HG03095 (cell line): ENCODE data around the gene TMPRSS9.
A peak's percentile ranks its signal among the peaks of the same experiment; 100 is the strongest.

ENCODE experiments used
- ATAC-seq: cut with Tn5 transposase; IDR thresholded peaks from one replicate; pipeline ENCODE4 v1.9.1; 2021; ENCODE audit warnings: moderate library complexity; ENCODE audit not compliant: unreplicated experiment

Gene TMPRSS9

DNA sequence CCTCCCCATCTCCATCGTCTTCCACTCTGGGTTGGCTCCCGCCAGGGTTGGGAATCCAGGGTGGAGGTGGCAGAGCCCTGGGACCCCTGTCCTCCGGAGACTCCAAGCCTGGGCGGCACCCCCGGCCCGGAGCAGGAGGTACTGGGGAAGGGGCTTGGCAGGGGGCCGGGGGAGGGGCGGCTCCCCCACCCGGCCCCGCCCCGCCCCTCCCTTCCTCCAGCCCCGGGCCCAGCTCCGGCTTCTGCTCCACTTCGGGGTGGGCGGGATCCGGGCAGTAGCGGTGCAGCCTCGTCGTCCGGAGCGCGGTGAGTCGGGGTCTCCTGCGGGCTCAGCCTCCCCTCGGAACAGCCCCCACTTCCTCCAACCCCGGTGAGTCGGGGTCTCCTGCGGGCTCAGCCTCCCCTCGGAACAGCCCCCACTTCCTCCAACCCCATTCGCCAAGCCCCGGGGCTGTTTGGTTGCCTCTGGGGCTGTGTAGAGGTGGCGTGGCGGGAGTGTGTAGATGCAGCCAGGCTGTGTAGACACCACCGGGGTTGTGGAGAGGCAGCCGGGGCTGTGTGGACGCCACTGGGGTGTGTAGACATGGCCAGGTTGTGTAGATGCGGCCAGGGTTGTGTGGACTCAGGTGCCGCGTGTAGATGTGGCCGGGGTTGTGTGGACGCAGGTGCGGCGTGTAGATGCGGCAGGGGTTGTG lies at the start of gene TMPRSS9:
Gene TMPRSS9, plus strand, starts transcription at position 274 of the 694 bp plus-strand sequence. CDS start 29,521 bp downstream, outside the sequence.
- ATAC-seq: no peak

DNA sequence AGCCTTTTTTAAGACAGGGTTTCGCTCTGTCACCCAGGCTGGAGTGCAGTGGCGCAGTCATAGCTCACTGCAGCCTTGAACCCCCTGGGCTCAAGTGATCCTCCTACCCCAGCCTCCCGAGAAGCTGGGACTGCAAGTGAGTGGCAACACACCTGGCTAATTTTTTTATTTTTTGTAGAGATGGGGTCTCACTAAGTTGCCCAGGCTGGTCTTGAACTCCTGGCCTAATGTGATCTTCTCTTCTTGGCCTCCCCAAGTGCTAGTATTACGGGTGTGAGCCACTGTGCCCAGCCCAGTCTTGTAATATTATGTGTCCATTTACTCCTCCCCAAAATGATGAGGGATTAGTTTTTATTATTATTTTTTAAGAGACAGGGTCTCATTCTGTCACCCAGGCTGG lies 49.0 kb upstream of the TMPRSS9 start:
- no peak for ATAC-seq

DNA sequence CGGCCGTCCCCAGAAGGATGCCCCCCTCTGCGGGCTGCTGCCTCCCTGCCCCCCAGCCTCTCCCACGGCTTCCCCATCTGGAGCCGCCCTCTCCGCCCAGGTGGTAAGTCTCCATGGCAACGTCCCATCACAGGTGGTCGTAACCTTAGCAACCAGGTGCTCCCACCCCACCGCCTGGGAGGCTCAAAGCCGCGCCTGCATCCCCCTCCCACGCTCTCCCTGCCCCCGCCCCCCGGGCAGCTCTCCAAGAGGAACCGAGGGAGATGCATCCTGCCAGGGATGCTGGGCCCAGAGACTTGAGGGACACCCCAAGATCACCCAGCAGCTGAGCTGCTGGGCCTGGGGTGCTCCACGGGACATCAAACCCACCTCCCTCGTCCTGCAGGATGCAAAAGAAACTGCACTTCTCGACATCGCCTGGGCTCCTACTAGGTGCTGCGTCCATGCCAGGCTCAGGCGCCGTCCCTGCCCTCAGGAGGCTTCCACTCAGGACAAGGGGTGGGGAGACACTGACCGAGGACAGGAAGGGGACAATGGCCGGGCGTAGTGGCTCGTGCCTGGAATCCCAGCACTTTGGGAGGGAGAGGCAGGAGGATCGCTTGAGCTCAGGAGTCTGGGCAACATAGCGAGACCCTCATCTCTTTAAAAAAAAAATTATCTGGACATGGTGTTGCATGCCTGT lies 47.1 kb upstream of the TMPRSS9 start:
- no peak for ATAC-seq

DNA sequence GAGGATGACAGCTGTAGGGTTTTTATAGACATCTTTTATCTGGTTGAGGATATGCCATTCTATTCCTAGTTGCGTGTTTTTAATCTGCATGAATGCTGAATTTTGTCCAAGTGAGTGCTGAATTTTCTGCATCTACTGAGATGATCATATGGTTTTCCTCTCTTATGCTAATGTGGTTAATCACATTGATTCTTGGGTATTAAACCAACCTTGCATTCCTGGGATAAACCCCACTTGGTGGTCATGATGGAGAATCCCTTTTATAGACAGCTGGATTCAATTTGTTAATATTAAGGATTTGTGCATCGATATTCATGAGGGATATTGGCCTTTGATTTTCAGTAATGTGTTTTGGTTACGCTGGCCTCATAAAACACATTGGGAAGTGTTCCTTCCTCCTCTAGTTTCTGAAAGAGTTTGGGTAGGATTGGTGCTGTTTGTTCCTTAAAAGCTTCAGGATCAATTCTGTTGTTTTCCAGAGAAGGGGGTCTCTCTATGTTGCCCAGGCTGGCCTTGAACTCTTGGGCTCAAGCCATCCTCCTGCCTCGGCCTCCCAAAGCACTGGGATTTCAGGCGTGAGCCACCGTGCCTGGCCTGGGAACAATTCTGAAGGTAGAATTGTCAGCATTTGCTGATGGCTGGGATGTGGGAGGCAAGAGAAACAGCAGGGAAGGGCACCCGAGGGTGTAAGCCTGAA lies 44.8 kb upstream of the TMPRSS9 start:
- ATAC-seq: no peak

DNA sequence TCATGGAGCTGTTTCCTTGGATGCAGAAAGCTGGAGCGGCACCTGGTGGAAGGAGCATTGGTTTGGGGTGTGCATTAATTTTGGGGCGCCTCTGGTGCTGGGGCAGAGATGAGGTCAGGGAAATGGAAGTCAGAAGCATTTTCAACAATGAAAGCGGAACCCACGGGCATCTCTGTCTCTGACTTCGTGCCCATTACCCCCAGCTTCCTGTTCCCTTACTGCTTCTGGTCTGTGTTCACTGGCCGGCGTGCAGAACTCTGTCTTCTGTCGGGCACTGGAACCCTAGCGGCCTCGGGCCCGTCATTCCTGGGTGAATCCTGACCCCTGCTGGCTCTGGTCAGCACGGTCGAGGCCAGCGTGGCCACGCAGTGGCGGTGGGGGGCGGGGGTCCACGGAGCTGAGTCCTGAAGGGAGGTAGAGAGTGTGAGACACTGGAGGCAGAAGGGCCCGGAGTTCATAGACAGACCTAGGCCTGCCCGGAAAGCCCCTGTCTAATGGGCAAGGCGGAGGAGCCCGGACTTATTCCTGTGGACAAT lies 44.2 kb upstream of the TMPRSS9 start:
- ATAC-seq: no peak

DNA sequence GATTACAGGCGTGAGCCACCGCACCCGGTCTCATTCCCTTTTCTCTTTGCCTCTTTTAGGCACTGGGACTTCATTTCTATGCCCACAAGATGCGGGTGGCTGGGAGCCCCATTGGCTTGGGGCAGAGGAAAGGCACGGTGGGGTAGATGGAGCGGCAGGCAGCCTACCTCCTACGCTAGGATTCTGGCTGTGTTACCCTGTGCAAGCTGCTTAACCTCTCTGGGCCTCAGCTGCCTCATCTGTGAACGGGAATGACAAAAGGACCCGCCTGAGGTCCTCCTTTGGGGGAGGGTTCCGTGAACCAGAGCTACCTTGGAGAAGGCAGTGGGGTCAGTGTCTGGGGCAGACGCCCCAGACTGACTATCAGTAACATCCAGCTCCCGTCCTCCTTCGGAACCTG lies 42.8 kb upstream of the TMPRSS9 start:
- ATAC-seq: no peak

DNA sequence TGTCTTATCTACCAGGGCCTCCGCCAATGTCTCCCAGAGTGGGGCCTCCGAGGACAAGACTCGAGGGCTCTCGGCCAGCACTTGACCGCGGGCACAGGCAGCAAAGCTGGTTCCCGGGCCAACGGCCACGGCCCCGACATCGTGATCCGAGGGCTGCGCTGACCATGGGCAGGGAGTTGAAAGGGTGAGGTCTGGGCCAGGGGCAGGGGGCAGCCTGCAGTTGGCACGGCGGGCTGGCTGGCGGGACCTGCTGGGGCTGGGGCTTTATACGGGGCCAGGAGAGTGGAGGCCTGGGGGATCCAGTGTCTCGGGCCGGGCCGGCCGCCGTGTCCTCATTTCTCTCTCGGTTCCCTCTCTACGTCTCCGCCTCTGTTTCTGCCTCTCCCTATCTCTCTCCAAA lies 42.3 kb upstream of the TMPRSS9 start:
- no peak for ATAC-seq

DNA sequence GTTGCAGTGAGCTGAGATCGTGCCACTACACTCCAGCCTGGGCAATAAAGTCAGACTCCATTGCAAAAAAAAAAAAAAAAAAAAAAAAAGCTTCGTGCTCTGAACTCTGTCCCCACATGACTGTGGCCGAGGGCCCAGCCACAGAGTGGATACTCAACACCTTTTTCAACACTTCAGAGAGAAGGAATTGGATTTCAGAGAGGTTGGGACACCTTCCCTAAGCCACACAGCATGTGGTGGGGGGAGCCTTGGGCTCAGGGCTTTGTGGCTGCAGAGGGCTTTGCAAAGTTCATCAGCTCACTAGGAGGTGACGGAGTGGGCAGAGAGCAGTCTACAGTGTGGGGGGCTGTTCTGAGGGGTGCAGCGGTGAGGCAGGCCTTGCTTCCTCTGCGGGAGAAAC lies 41.1 kb upstream of the TMPRSS9 start:
- no peak for ATAC-seq

DNA sequence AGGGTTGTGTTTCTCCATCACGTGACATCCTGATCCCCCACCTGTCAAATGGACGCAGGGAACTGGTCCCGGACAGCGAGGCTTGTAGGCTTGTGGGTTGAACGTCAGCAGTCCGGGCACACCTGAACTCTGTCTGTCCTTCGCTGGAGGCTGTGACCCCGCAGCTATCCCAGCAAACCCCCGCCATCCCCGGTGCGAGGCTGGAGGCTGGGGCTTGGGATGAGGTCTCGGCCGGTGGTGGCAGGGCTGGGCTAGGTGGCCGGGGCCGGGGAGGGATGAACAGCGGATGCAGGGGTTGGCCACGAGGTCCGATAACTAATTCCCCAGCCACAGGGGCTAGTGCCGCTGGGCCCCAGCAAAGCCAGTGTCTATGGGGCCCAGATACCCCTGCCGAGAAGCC lies 40.5 kb upstream of the TMPRSS9 start:
- no peak for ATAC-seq

DNA sequence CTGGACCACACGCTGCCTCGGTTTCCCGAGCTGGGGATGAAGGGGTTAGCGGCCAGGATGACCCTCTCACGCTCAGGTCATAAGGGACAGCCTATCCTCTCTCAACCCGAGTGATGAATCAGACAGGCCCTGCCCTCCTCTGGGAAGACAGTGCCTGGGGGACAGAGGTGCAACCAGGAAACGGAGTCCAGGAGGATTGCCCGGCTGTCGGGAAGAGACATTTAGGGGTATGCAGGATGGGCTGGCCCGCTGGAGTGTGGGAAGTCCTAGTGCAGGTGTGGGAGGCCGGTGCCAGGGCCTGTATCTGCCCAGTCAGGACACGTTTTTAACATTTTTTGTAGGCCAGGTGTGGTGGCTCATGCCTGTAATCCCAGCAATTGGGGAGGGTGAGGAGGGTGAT lies 40.0 kb upstream of the TMPRSS9 start:
- no peak for ATAC-seq

DNA sequence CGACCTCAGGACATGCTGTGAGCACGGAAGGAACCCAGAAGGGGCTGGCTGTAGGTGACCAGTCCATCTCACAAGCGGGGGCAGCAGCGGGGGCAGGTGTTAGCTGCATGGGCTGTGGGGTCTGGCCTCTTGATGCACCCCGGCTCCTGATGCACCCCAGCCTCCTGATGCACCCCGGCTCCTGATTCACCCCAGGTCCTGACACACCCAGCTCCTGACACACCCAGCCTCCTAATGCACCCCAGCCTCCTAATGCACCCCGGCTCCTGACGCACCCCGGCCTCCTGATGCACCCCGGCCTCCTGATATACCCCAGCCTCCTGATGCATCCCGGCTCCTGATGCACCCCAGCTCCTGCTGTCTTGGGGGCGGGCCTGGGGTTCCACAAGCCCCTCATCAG lies 39.1 kb upstream of the TMPRSS9 start:
- no peak for ATAC-seq

DNA sequence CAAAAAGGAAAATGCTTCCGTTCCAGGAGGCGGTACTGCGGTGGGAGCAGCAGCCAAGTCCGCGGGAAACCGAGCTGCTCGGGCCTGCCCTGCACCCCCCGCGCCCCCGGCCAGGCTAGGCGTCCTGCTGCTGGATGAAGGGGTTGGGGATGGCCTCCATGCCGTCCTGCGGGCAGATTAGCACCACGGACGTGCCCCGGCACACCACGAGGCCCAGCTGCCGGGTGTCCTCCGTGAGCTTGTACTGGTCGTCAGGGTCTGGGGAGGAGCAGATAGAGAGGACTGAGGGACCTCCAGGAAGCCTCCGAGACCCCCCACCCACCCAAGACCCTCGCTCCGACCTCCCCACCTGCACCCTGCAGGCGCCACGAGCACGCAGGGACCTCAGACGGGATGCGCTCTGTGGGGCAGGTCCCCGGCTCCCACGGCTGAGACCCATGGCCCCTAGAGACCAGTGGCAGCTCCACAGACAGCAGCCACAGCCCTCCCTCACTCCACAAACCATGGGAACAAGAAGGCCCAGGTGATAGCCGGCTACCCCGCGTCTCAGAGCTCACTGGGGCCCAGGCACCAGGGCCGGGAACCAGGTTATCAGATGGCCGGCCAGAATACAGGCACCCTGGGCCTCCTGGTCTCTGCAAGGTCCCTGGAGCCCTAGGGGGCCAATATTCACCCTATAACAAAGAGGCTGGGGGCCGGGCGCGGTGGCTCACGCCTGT lies 38.3 kb upstream of the TMPRSS9 start:
- ATAC-seq: no peak

DNA sequence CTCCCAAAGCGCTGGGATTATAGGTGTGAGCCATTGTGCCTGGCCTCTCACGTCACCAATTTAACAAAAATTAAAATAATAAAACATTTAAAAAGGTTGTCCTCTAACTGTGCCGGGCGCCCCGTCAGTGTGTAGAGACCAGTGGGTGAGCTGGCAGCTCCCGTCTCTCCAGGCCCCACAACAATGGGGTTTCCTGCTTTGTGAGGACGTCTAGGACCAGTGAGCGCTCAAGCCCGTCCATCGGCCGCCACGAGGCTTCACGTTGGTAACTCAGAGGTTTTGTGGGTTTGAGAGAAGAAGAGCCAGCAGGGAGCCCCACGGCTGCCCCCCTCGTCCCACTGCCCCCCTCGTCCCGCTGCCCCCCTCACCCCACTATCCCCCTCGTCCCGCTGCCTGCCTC lies 36.4 kb upstream of the TMPRSS9 start:
- no peak for ATAC-seq

DNA sequence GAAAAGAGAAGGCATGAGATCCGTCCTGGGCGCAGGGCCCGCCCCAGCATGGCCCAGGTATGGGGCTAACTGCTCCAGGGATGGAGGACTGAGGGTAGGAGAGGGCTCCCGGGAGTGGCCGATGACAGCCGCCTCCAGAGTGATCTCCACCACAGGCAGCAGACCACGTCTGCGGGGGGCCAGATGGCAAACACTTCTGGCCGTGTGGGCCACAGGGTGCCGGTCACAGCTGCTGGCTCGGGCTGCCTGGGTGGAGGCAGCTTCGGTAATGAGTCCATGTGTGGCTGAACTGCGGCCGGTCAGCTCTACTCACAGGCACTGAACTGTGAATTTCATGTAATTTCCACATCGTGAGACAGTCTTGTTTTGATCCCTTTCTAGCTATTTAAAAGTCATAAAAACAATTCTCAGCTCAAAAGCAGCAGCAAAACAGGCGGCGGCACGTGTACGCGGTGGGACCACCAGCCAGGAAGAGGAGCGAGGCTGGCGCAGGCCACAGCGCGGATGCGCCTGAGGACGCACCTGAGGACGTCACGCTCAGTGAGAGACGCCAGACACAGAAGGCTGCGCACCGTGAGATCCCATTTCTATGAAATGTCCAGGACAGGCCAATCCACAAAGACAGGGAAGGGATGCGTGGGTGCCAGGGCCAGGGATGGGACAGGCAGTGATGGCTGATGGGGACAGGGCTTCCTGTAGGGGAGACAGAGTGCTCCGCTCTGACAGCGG lies 35.7 kb upstream of the TMPRSS9 start:
- no peak for ATAC-seq

DNA sequence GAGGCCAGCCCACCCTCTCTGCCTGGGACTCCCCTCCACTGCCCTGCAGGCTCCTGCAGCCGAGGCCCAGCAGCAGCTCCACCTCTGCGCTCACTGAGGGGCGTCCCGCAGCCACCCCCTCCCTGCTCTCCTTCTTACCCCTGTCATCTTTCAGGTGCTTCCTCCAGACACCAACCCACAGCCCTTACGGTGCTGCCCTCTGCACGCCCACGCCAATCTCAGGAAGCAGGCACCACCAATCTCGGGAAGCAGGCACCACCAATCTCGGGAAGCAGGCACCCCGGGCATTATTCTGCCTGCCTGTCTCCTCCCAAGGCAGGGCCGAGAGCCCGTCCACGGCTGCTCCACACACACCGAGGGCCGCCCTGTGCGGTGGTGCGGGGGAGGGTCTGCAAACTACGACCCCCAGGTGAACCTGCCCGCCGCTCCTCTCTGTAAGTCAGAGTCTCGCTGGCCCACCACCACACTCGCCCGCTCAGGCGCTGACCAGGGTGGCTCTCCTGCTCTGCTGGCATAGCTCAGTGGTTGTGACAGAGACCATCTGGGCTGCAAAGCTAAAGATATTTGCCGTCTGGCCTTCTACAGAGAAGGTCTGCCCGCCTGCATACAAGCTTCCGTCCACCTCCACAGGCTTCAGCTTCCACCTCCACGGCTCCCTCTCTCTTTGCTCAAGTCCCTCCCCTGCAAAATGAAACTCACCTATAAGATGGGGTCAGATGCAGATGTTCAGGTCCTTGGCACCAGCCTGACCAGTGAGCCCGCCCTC lies 34.6 kb upstream of the TMPRSS9 start:
- no peak for ATAC-seq

DNA sequence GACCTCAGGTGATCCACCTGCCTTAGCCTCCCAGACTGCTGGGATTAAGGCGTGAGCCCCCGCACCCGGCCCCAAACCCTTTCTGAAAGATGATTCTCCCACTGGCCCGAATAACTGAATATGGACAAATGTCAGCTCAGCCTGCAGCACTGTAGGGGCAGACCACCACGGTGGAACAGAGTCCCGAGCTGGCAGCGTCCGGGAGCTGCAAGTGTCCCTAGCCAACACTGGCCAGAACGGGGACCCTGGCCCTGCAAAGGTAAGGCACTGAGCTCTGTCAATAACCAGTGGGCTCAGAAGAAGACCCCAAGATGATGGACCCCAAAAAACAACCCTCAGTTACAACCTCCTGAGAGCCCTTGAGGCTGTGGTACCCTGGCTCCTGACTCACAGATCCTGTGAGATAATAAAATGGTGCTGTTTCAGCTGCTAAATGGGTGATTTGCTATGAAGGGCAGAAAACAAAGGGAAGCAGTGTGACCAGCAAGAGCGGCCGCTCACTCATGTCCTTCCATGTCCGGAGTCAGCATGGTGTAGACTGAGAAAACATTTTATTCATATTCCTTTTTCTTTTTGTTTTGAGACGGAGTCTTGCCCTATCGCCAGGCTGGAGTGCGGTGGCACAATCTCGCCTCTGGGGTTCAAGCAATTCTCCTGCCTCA lies 33.2 kb upstream of the TMPRSS9 start:
- no peak for ATAC-seq

DNA sequence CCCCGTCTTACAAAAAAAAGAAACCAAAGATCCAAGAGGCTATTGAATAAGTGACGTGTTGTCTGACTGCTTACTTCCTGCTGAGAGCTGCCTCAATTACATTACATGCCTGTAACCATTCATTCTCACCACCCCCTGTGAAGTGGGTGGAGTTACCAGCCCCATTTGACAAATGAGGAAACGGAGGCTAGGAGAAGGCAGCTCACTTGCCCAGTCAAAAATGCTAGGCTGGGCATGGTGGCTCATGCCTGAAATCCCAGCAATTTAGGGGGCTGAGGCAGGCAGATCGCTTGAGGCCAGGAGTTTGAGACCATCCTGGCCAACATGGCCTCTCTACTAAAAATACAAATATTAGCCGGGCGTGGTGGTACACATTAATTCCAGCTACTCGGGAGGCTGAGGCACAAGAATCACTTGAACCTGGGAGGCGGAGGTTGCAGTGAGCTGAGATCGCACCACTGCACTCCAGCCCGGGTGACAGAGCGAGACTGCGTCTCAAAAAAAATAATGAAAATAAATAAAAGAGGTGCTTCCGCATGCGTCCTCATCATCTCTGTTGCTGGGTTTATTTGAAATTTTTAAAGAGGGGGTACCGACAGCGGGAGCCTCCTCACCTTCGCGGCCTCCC lies 32.2 kb upstream of the TMPRSS9 start:
- ATAC-seq: no peak

DNA sequence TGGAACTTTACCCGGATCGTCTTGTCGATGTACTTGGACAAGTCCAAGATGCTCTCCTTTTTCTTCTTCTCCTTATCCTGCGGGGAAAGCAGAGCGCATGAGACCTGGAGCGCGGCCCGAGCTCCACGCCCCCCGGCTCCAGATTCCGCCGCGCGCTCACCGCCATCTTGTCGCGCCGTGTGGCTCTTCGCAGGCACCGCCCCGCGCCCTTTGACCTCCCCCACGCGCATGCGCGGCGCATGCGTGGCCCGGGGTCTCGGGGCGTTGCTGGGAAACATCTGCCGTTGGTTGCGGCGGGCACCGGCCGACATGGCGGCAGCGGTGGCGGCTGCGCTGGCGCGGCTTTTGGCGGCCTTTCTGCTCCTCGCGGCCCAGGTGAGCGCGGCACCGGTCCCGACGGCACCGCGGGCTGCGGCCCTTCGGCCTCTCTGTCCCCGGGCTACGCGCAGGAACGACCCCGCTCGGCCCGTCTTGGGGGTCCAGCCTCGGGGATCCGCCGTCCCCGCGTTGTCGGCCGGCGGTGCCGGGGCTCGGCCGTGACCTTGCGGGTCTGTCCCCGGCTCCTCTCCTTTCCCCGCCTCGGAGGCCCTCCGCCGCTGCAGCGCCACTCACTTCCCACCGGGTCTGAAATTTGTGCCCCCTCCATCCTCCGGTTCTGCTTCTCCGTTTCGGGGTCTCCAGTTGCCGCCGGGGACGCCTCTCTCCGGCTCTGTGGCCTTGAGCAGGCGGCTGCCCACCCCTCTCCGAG lies 31.5 kb upstream of the TMPRSS9 start, which contains the start of the genes LSM7 and SPPL2B:
Gene LSM7, minus strand, starts transcription at position 186 of the 748 bp plus-strand sequence. Its CDS starts 20 bp downstream, at position 166.
Gene SPPL2B, plus strand, starts transcription at position 284 of the 748 bp plus-strand sequence. Its CDS starts 26 bp downstream, at position 310.
- ATAC-seq: peak; percentile 34
